GM10847 (cell line): ENCODE measurements around the gene WNT2B.

Experiments used
- POLR2A ChIP-seq: IDR thresholded peaks from 2 replicates; pipeline ENCODE4 v1.6.1; 2011; ENCODE audit not compliant: insufficient read length; ENCODE audit errors: extremely low read depth

The WNT2B gene

DNA sequence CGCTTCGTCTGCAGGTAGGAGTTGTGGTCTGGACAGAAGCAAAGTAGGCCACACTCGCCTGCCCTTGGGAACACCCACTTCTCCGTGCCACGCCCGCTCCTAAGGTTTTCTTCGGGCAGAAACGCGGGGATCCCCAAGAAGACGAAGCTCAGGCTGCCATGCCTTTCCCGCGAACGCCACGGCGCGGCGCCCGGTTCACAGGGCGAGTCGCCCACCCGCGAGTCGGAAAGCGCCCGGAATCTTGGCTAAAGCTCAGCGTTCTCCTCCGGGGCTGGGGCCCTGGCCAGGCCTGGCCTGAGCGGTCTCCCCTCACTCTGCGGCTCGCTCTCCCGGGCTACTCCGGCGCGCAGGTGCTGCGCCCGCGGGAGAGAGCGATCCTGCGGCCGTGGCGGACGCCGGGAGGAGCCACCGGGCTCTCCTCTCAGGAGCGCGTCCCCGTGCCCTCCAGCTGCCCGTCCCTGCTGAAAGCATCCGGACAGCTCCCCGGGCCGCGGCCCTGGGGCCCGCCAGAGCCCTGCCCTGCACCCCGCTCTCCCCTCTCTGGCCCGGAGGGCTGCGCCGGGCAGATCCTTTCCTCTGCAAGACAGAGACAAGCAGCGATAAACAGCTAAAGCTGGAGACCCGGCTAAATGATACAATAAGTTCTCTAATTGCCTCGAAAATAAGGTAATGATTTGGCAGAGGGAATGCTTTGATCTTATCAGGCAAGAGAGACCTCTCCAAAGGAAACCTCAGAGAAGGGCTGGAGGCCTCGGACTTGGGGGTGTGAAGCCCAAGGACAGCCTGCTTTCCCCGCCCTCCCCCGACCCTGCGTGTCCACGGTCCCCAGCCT lies 6.7 kb upstream of the WNT2B start:
- no peak for TF ChIP-seq POLR2A

DNA sequence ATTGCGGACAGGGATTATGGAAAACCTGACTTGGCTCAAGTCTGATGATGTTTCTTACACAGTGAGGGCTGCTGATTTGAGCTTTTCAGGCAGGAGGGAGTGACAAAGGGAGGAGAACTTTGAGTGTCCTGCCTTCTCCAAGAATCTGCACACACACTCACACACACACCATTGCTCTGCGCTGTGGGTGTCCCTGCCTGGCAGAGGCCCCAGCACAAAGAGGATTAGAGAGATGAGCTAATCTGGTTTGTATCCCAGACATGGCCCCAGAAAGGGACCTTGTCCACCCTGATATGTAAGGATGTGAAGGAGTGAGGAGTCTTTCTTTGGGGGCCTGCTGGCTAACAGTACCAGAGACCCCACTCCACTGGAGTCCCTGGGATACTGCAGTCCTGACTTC lies 5.9 kb upstream of the WNT2B start:
- TF ChIP-seq POLR2A, result no peak

GRCh38 chr1:112504001-112504660 lies 4.6 kb upstream of the WNT2B start:
- no peak for TF ChIP-seq POLR2A

- TF ChIP-seq POLR2A, result no peak
Observed at GRCh38 chr1:112504661-112505399, 3.9 kb upstream of the WNT2B start.

- no peak for TF ChIP-seq POLR2A
Observed at GRCh38 chr1:112505400-112505785, 3.4 kb upstream of the WNT2B start.

DNA sequence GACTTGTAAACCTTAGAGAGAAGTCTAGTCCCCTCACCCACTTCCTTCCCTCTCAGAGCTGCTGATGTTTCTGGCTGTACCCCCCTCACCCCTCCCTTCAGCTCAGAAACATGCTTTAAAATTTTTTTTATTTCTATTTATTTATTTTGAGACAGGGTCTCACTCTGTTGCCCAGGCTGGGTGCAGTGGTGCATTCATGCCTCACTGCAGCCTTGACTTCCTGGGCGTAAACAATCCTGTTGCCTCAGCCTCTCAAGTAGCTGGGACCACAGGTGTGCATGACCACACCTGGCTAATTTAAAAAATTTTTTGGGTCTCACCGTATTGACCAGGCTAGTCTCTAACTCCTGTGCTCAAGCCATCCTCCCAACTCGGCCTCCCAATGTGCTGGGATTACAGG lies 2.9 kb upstream of the WNT2B start:
- no peak for TF ChIP-seq POLR2A

DNA sequence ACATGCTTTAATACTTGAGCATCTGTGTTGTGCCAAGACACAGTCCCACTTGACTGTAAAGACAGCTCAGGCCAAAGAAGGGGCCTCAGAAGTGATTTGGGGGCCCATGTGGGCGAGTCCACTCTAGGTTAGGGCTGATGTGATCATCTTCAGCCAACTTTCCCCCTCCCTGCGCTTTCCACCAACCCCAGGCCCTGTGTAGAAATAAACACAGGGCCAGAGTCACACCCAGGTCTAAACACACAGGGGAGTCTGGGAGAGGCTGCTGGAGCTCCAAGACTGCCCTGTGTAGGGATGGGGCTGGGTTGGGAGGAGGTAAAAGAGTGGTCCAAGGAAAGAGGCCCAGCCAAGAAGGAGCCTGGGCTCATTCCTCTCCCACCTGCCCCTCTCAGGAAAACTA lies 2.5 kb upstream of the WNT2B start:
- TF ChIP-seq POLR2A, result no peak

DNA sequence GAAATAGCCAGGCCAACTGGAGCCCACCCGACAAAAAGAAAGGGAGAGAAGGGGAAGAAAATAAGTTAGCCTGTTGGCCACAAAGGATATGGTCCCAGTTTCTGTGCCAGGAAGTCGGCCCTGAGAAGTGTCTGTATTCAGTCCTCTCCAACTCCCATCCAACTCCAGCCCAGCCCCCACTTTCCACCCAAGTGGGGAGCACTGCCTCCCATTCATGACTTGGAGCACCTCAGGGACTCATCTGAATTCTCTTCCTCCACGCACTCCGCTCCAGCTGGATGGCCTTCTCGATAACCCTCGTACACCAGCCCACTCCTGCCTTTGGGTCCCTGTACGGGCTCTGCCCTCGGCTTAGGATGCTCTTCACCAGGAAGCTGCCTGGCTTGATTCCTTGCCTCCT lies 2.0 kb upstream of the WNT2B start:
- TF ChIP-seq POLR2A, result no peak

GRCh38 chr1:112507336-112507735 lies 1.4 kb upstream of the WNT2B start:
- TF ChIP-seq POLR2A, result no peak

DNA sequence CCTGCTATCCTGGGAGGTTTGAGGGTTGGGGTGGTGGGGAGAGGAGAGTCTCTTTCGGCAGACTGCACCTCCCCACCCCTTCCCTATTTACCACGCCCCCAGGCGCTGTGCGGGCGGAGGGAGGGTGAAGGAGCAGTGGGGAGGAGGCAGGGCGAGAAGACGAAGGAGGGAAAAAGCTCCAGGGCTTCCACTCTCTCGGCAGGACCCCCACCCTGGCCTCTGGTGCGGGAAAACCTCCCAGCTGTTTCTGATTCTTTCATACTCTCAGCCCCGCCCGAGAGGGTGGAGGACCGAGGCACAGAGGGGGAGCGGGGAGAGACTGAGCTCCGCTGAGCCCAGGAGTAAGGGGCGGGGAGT lies 866 bp upstream of the WNT2B start:
- no peak for TF ChIP-seq POLR2A

- no peak for TF ChIP-seq POLR2A
Observed at GRCh38 chr1:112509005-112509659, 367 bp downstream of the WNT2B start.

- TF ChIP-seq POLR2A, result no peak
Observed at GRCh38 chr1:112509660-112510178, 954 bp downstream of the WNT2B start.

DNA sequence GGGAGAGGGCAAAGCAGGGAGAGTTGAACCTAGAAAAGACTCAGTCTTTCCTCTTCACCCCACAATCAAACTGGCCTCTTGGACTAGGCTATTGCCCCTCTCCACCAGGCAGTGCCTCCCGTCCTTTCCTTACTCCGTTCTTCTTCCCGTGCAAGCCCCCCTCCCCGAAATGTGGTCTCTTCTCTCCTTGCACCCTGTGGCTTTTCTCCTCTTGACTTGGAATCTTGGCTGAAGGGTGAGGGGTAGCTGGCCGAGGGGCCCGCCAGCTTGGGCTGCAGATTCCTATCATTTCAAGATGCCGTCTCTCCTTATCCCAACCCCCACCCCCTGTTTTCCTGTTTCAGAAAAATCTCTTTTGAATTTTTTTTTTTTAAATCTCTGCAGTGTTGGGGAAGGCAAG lies 1.6 kb downstream of the WNT2B start:
- TF ChIP-seq POLR2A, result no peak

GRCh38 chr1:112511897-112512296 lies 3.1 kb downstream of the WNT2B start:
- TF ChIP-seq POLR2A, result no peak

GRCh38 chr1:112513112-112513870 lies 4.5 kb downstream of the WNT2B start:
- TF ChIP-seq POLR2A, result no peak
